A673 (cell line): ENCODE results near the gene NHERF1.

ENCODE experiments used
- CTCF ChIP-seq: fragments of 300-800, 200-600 bp; sonication (generic); conservative IDR thresholded peaks from 2 replicates; pipeline ENCODE4 v1.5.1; 2017; ENCODE audit warnings: low read depth, mild to moderate bottlenecking, antibody characterized with exemption, low read length, moderate library complexity, mixed read lengths
- EZH2 ChIP-seq: fragments of 200-600 bp; sonication (generic); IDR thresholded peaks from 2 replicates; pipeline ENCODE4 v1.6.1; 2017; ENCODE audit warnings: borderline replicate concordance, low read depth, mild to moderate bottlenecking, mixed read lengths, antibody characterized with exemption, low read length; ENCODE audit not compliant: poor library complexity, severe bottlenecking

- no peak for TF ChIP-seq EZH2
- TF ChIP-seq CTCF = no peak
These were observed 28.6 kb downstream of the NHERF1 start for GRCh38 chr17:74776990-74777389.
